ENCODE results near the gene DIAPH3.

DIAPH3 gene

DNA sequence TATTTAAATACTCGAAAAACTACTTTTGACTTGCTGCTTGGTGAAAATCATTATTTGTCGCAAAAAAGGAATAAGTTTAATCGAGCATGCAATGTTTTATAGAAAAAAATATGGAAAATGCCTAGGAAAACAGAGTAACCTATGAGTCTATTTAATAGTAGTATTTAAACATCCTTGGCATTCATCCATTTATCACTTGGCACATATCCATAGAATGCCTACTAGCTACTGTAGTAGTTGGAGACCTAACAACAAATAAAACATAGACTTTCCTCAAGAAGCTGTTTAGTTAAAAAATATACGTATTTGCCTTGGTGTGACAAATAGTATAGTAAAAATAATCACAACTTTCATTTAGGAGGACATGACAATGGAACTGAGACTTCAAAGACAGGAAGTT lies 302.1 kb downstream of the DIAPH3 start:
- Histone ChIP-seq H3K79me2 (ENCODE audit: control insufficient read depth, low read length) (no peaks in the 10 kb centered on the region), H3K9me3 (ENCODE audit: control insufficient read depth, insufficient read depth, low read length) (no peaks in the 10 kb centered on the region), H3K27ac (ENCODE audit: low read depth, low read length) (no peak overlapping the region), H3K4me2 (ENCODE audit: low read length) (no peak overlapping the region), H3F3A (ENCODE audit: control insufficient read depth, insufficient read depth) (no peaks in the 10 kb centered on the region), H3K27me3 (ENCODE audit: control insufficient read depth, low read length) (no peaks in the 10 kb centered on the region), H3K4me3 (ENCODE audit: low read length) (no peak overlapping the region), H3K36me3 (ENCODE audit: control insufficient read depth, low read length) (no peaks in the 10 kb centered on the region), H4K20me1 (ENCODE audit: control insufficient read depth, insufficient read depth, low read depth, low read length) (no peaks in the 10 kb centered on the region), H3K4me1 (ENCODE audit: control insufficient read depth, low read length) (no peaks in the 10 kb centered on the region), H3K9me2 (replicated peaks; ENCODE audit: control insufficient read depth, low read length) (no peaks in the 10 kb centered on the region)
- TF ChIP-seq, protein P1, sequence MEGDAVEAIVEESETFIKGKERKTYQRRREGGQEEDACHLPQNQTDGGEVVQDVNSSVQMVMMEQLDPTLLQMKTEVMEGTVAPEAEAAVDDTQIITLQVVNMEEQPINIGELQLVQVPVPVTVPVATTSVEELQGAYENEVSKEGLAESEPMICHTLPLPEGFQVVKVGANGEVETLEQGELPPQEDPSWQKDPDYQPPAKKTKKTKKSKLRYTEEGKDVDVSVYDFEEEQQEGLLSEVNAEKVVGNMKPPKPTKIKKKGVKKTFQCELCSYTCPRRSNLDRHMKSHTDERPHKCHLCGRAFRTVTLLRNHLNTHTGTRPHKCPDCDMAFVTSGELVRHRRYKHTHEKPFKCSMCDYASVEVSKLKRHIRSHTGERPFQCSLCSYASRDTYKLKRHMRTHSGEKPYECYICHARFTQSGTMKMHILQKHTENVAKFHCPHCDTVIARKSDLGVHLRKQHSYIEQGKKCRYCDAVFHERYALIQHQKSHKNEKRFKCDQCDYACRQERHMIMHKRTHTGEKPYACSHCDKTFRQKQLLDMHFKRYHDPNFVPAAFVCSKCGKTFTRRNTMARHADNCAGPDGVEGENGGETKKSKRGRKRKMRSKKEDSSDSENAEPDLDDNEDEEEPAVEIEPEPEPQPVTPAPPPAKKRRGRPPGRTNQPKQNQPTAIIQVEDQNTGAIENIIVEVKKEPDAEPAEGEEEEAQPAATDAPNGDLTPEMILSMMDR (IDR thresholded peaks at IDR 0.05; ENCODE audit: low read depth, low read length, poor library complexity, severe bottlenecking): no peak
- no peak for TF ChIP-seq EZH2phosphoT487 (IDR thresholded peaks at IDR 0.05; ENCODE audit: borderline replicate concordance, low read length)

DNA sequence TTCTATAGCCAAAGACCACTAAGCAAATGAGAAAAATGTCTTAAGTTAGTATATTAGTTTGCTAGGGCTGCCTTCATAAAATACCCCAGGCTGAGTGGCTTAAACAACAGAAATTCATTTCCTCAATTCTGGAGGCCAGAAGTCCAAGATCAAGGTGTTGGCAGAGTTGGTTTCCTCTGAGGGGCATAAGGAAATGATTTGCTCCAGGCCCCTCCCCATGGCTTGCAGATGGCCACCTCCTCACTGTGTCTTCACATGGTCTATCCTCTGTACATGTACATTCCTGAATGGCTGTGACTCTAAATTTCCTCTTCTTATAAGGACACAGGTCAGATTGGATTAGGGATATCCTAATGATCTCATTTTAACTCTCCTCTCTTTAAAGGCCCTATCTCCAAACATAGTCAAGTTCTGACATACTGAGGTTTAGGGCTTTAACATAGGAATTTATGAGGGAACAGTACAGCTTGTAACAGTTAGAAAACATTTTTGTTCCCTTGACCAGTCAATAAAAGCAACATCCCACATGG lies 307.4 kb downstream of the DIAPH3 start:
- Histone ChIP-seq H3K27me3 (ENCODE audit: control insufficient read depth, low read length) (no peaks in the 10 kb centered on the region), H3K9me3 (ENCODE audit: control insufficient read depth, insufficient read depth, low read length) (no peaks in the 10 kb centered on the region), H3K4me3 (ENCODE audit: low read length) (no peak overlapping the region), H3K9me2 (replicated peaks; ENCODE audit: control insufficient read depth, low read length) (no peaks in the 10 kb centered on the region), H3K4me2 (ENCODE audit: low read length) (no peak overlapping the region), H3F3A (ENCODE audit: control insufficient read depth, insufficient read depth) (no peaks in the 10 kb centered on the region), H3K4me1 (ENCODE audit: control insufficient read depth, low read length) (no peaks in the 10 kb centered on the region), H3K79me2 (ENCODE audit: control insufficient read depth, low read length) (no peaks in the 10 kb centered on the region), H3K36me3 (ENCODE audit: control insufficient read depth, low read length) (no peaks in the 10 kb centered on the region), H3K27ac (ENCODE audit: low read depth, low read length) (no peak overlapping the region), H4K20me1 (ENCODE audit: control insufficient read depth, insufficient read depth, low read depth, low read length) (no peaks in the 10 kb centered on the region)
- TF ChIP-seq, protein P1 (IDR thresholded peaks at IDR 0.05; ENCODE audit: low read depth, low read length, poor library complexity, severe bottlenecking): no peak
- TF ChIP-seq EZH2phosphoT487 (IDR thresholded peaks at IDR 0.05; ENCODE audit: borderline replicate concordance, low read length): no peak

DNA sequence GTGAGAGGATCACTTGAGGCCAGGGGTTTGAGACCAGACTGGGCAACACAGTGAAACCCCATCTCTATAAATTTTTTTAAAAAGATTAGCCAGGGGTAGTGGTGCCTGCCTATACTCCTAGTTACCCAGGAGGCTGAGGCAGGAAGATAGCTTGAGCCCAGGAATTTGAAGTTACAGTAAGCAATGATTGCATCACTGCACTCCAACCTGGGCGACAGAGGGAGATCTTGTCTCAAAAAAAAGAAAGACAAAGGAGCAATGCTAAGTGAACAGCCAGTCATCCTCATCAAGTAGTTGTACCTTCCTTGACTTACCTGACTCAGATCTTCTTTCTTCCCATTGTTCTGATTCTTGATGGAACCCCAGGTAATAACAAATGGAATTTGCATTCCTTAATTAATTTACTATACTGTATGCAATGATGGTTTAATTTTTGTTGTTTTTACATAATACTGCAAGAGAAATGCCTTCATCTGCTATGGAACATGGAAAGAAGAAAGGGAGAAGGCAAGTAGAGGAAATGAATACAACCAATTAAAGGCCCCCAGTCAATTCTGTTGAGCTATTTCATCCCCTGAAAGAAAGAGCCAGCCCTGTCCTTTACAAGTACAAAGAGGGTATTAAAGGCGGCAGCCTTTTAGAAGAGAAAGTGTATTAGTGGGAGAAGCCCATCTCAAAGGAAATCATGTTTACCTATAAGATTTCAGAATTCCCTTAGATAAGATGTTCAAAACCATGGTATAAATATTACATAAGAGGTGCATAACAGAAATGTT lies 316.7 kb downstream of the DIAPH3 start:
- Histone ChIP-seq H3K9me2 (replicated peaks; ENCODE audit: control insufficient read depth, low read length) (no peaks in the 10 kb centered on the region), H3K9me3 (ENCODE audit: control insufficient read depth, insufficient read depth, low read length) (no peaks in the 10 kb centered on the region), H4K20me1 (ENCODE audit: control insufficient read depth, insufficient read depth, low read depth, low read length) (no peaks in the 10 kb centered on the region), H3K4me3 (ENCODE audit: low read length) (no peak overlapping the region), H3F3A (ENCODE audit: control insufficient read depth, insufficient read depth) (no peaks in the 10 kb centered on the region), H3K27ac (ENCODE audit: low read depth, low read length) (no peak overlapping the region), H3K27me3 (ENCODE audit: control insufficient read depth, low read length) (no peaks in the 10 kb centered on the region), H3K79me2 (ENCODE audit: control insufficient read depth, low read length) (no peaks in the 10 kb centered on the region), H3K36me3 (ENCODE audit: control insufficient read depth, low read length) (no peaks in the 10 kb centered on the region), H3K4me2 (ENCODE audit: low read length) (no peak overlapping the region), H3K4me1 (ENCODE audit: control insufficient read depth, low read length) (no peaks in the 10 kb centered on the region)
- TF ChIP-seq, protein P1 (IDR thresholded peaks at IDR 0.05; ENCODE audit: low read depth, low read length, poor library complexity, severe bottlenecking): no peak
- no peak for TF ChIP-seq EZH2phosphoT487 (IDR thresholded peaks at IDR 0.05; ENCODE audit: borderline replicate concordance, low read length)

All from DOHH2 (cell line).